Measurements from ENCODE around the gene FNBP1.

- TF ChIP-seq POLR2A (IDR thresholded peaks at IDR 0.05) (no peak), CTCF (IDR thresholded peaks at IDR 0.05 in 4 of 5, conservative IDR thresholded peaks at IDR 0.05 in 1 of 5) (no peak)
Measured at GRCh38 chr9:129981180-129981907, 61.6 kb downstream of the FNBP1 start.
